ENCODE data around the gene POU3F1. TPM values are rescaled to one million over a fixed set of nuclear protein-coding genes. Genes with fewer than 3 reads are reported as not detected.

The POU3F1 gene
- total RNA-seq, 1 experiment from 2014 or later: not detected

DNA sequence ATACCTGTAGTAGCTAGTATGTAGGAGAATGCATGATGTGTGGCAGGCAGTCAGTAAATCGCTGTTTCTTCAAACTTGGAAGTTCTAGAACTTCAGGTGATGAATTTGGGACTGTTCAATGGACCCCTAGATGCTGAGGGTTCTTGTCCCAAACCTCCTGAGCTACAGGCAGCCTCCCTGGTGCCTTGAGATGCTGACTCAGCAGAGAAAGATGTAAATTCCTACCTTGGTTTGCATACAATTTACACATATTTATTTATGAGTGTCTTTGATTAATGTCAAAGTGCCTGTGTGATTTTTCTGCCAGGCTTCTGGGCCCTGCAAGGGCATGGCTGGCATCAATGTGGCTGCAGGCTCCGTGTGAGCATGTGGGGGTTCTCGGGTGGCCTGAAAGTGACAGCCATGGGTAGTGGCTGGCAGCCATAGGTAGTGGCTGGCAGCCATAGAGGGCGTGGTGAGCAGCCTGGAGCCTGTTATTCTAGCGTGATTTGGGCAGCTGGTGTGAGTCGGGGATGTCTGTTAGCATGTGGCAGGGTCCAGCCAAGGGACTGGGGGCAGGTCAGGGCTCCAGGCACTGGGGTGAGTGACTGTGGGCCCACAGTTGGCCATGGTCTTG is 13.2 kb upstream of the POU3F1 start:
- no peak overlapping the region for H3K27ac Mint-ChIP-seq (ENCODE audit: unreplicated experiment)
- H3K27me3 Mint-ChIP-seq (ENCODE audit: unreplicated experiment): peaks cover 73% of the 10 kb centered on the region
- no peak overlapping the region for H3K4me3 Mint-ChIP-seq (ENCODE audit: low read depth, unreplicated experiment)
- TF ChIP-seq, protein P1, sequence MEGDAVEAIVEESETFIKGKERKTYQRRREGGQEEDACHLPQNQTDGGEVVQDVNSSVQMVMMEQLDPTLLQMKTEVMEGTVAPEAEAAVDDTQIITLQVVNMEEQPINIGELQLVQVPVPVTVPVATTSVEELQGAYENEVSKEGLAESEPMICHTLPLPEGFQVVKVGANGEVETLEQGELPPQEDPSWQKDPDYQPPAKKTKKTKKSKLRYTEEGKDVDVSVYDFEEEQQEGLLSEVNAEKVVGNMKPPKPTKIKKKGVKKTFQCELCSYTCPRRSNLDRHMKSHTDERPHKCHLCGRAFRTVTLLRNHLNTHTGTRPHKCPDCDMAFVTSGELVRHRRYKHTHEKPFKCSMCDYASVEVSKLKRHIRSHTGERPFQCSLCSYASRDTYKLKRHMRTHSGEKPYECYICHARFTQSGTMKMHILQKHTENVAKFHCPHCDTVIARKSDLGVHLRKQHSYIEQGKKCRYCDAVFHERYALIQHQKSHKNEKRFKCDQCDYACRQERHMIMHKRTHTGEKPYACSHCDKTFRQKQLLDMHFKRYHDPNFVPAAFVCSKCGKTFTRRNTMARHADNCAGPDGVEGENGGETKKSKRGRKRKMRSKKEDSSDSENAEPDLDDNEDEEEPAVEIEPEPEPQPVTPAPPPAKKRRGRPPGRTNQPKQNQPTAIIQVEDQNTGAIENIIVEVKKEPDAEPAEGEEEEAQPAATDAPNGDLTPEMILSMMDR (IDR thresholded peaks at IDR 0.05; ENCODE audit: unreplicated experiment): no peak
- H3K36me3 Mint-ChIP-seq (ENCODE audit: insufficient read depth, unreplicated experiment): no peaks in the 10 kb centered on the region
- CTCF ChIA-PET: no interaction called here
- BruUV-seq (replicated peaks): no TSS peak
- intact Hi-C loops (cut with micrococcal nuclease; ENCODE audit: unreplicated experiment): no loop called here
- DNase-seq: no peak
- no peaks in the 10 kb centered on the region for H3K4me1 Mint-ChIP-seq (ENCODE audit: low read depth, unreplicated experiment)
- H3K9me3 Mint-ChIP-seq (ENCODE audit: low read depth, unreplicated experiment): no peaks in the 10 kb centered on the region

DNA sequence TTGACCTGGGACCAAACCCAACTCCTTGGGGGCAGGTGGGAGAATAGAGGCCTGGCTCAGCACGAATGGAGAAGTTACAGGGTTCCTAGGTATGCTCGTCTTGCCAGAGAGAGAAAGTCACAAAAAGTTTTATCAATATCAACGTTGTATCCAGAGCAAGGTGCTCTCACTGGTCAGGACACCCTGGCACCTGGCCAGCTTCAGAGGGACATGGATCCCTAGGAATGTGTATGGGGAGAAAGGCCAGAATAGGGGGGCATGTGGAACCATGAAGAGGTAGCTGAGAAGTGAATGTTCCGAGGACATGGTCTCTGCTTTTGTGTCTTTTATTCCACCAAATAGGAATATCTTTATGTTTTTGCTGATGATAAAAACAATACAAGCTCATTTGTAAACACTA is 9.4 kb upstream of the POU3F1 start:
- TF ChIP-seq, protein P1 (IDR thresholded peaks at IDR 0.05; ENCODE audit: unreplicated experiment): no peak
- BruUV-seq (replicated peaks): no TSS peak
- DNase-seq: no peak
- Mint-ChIP-seq H3K27ac (ENCODE audit: unreplicated experiment) (no peak overlapping the region), H3K4me3 (ENCODE audit: low read depth, unreplicated experiment) (no peak overlapping the region), H3K36me3 (ENCODE audit: insufficient read depth, unreplicated experiment) (no peaks in the 10 kb centered on the region), H3K9me3 (ENCODE audit: low read depth, unreplicated experiment) (no peaks in the 10 kb centered on the region), H3K27me3 (ENCODE audit: unreplicated experiment) (peaks cover 96% of the 10 kb centered on the region), H3K4me1 (ENCODE audit: low read depth, unreplicated experiment) (peaks cover 24% of the 10 kb centered on the region)
- intact Hi-C loops (cut with micrococcal nuclease; ENCODE audit: unreplicated experiment): no loop called here
- CTCF ChIA-PET: interaction anchor here (1.2 kb wide), 1 partner anchor 16 kb away, joined by 3 read pairs; no protein-coding TSS in a partner anchor

DNA sequence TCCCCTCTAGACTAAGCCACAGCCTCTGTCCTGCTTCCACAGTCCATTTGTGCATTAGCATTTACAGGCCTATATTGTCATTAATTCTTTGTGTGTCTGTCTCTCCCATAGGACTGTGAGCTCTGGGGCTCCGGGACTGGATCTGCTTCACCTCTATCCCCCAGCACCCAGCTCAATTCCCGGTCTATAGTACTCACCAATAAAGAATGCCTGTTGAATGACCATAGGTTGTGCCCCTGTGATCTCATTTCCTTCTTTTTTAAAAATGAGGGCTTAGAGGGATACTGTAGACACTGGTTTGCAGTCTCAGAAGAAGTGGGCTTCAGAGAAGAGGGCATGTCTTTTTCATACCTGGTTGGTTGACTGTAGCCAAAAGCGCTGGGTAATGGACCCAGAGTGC is 8.8 kb upstream of the POU3F1 start:
- no TSS peak for BruUV-seq (replicated peaks)
- CTCF ChIA-PET: interaction anchor here (1.2 kb wide), 1 partner anchor 16 kb away, joined by 3 read pairs; no protein-coding TSS in a partner anchor
- Mint-ChIP-seq H3K27ac (ENCODE audit: unreplicated experiment) (no peak overlapping the region), H3K4me3 (ENCODE audit: low read depth, unreplicated experiment) (no peak overlapping the region), H3K4me1 (ENCODE audit: low read depth, unreplicated experiment) (peaks cover 24% of the 10 kb centered on the region), H3K9me3 (ENCODE audit: low read depth, unreplicated experiment) (no peaks in the 10 kb centered on the region), H3K27me3 (ENCODE audit: unreplicated experiment) (peaks cover 96% of the 10 kb centered on the region), H3K36me3 (ENCODE audit: insufficient read depth, unreplicated experiment) (no peaks in the 10 kb centered on the region)
- no peak for DNase-seq
- TF ChIP-seq, protein P1 (IDR thresholded peaks at IDR 0.05; ENCODE audit: unreplicated experiment): no peak
- intact Hi-C loops (cut with micrococcal nuclease; ENCODE audit: unreplicated experiment): no loop called here

DNA sequence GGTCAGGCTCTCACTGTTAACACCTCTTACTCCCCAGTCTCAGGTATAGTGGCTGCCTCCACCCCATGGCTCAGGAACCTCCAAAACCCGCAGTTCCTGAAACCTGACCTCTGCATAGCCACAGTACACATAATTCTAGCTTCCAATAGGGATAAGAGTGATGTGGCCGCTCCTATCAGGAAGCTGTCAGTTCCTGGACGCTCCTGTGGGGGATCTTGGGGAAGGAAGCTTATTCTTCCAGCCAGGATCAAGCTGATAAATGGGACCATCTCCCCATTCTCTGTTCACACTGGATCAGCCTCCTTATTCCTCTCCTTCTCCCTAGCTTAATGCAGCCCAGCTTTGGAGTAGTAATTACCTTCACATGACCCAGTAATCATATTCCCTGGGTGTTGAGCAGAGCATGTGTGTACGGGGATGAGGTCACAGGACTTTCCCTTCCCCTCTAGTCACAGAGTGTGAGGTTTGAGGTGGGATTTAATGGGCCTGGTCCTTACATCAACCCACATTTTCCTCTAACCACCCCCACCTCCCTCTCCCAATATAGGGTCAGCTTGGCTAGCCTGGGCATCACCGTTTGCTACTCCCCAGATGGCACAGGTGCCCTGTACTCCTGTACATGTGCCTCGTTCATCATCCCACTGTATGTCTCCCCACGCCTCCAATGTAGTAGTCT is 7.0 kb upstream of the POU3F1 start:
- Mint-ChIP-seq H3K36me3 (ENCODE audit: insufficient read depth, unreplicated experiment) (no peaks in the 10 kb centered on the region), H3K27ac (ENCODE audit: unreplicated experiment) (no peak overlapping the region), H3K4me1 (ENCODE audit: low read depth, unreplicated experiment) (peaks cover 24% of the 10 kb centered on the region), H3K4me3 (ENCODE audit: low read depth, unreplicated experiment) (no peak overlapping the region), H3K9me3 (ENCODE audit: low read depth, unreplicated experiment) (no peaks in the 10 kb centered on the region), H3K27me3 (ENCODE audit: unreplicated experiment) (peaks cover 96% of the 10 kb centered on the region)
- intact Hi-C loops (cut with micrococcal nuclease; ENCODE audit: unreplicated experiment): no loop called here
- CTCF ChIA-PET: interaction anchor here (0.6 to 1.2 kb wide), 2 partner anchors 15 to 18 kb away, joined by 3 to 9 read pairs; no protein-coding TSS in a partner anchor
- TF ChIP-seq, protein P1 (IDR thresholded peaks at IDR 0.05; ENCODE audit: unreplicated experiment): no peak
- BruUV-seq (replicated peaks): no TSS peak
- no peak for DNase-seq
